ENCODE results near the gene RPL23. TPM values are rescaled to one million over a fixed set of nuclear protein-coding genes. Genes with fewer than 3 reads are reported as not detected.

RPL23 gene
- total RNA-seq, 2 experiments from 2014 or later, result 1,289 to 1,766 TPM

GRCh38 chr17:38873640-38874380 lies 20.3 kb upstream of the RPL23 start:
- peaks cover 70% of the 10 kb centered on the region for H3K4me1 ChIP-seq (ENCODE audit: insufficient read depth, low read length, poor library complexity, severe bottlenecking)
- H3K4me2 ChIP-seq (ENCODE audit: low read length), result peak overlapping the region; percentile 53
- TF ChIP-seq EZH2phosphoT487 (IDR thresholded peaks at IDR 0.05; ENCODE audit: borderline replicate concordance, low read depth, low read length) (no peak), CTCF (conservative IDR thresholded peaks at IDR 0.05; ENCODE audit: low read length) (no peak)
- BruUV-seq (replicated peaks), result no TSS peak
- peaks cover 37% of the 10 kb centered on the region for H3K36me3 ChIP-seq (ENCODE audit: insufficient read depth, low read length)
- no peak for DNase-seq (ENCODE audit: low spot score)
- peak overlapping the region; percentile 2 for H3K27ac ChIP-seq (ENCODE audit: low read depth, low read length, poor library complexity, severe bottlenecking)
- intact Hi-C loops (cut with micrococcal nuclease; ENCODE audit: unreplicated experiment), result loop anchor here (10.0 kb wide), 1 partner anchor 61 kb away; no protein-coding TSS in a partner anchor
- no peaks in the 10 kb centered on the region for H3K9me2 ChIP-seq (ENCODE audit: insufficient read depth, low read length)
- H3K79me2 ChIP-seq (ENCODE audit: insufficient read depth, low read depth, low read length), result peaks cover 77% of the 10 kb centered on the region
- no peaks in the 10 kb centered on the region for H3K9me3 ChIP-seq (ENCODE audit: low read length)
- POLR2A ChIA-PET, result interaction anchor here (1.4 kb wide), 1 partner anchor 11 kb away, joined by 4 read pairs; no protein-coding TSS in a partner anchor
- no peak overlapping the region for H3K4me3 ChIP-seq (ENCODE audit: low read depth, low read length, poor library complexity, severe bottlenecking)
- H4K20me1 ChIP-seq (ENCODE audit: insufficient read depth, low read length), result peaks cover 16% of the 10 kb centered on the region; the same call in 1 of the 2 replicates
- no peak overlapping the region for H2AFZ ChIP-seq (ENCODE audit: low read length)
- CTCF ChIA-PET (ENCODE audit: unreplicated experiment), result no interaction called here

- Histone ChIP-seq H3K4me2 (ENCODE audit: low read length) (peak overlapping the region; percentile 95), H3K4me1 (ENCODE audit: insufficient read depth, low read length, poor library complexity, severe bottlenecking) (peaks cover 63% of the 10 kb centered on the region), H2AFZ (ENCODE audit: low read length) (no peak overlapping the region), H4K20me1 (ENCODE audit: insufficient read depth, low read length) (peaks cover 16% of the 10 kb centered on the region; the same call in 1 of the 2 replicates), H3K9me2 (ENCODE audit: insufficient read depth, low read length) (no peaks in the 10 kb centered on the region), H3K9me3 (ENCODE audit: low read length) (no peaks in the 10 kb centered on the region), H3K36me3 (ENCODE audit: insufficient read depth, low read length) (peaks cover 27% of the 10 kb centered on the region), H3K27ac (ENCODE audit: low read depth, low read length, poor library complexity, severe bottlenecking) (peak overlapping the region; percentile 91), H3K79me2 (ENCODE audit: insufficient read depth, low read depth, low read length) (peaks cover 67% of the 10 kb centered on the region), H3K4me3 (ENCODE audit: low read depth, low read length, poor library complexity, severe bottlenecking) (peak overlapping the region; percentile 98)
- TF ChIP-seq CTCF (conservative IDR thresholded peaks at IDR 0.05; ENCODE audit: low read length) (no peak), EZH2phosphoT487 (IDR thresholded peaks at IDR 0.05; ENCODE audit: borderline replicate concordance, low read depth, low read length) (no peak)
- ChIA-PET POLR2A (interaction anchor here (0.5 to 1.4 kb wide), 4 partner anchors 12 to 417 kb away, joined by 3 to 4 read pairs (median 3); no protein-coding TSS in a partner anchor), CTCF (ENCODE audit: unreplicated experiment) (no interaction called here)
- intact Hi-C loops (cut with micrococcal nuclease; ENCODE audit: unreplicated experiment), result loop anchor here (10.0 kb wide), 1 partner anchor 62 kb away; no protein-coding TSS in a partner anchor
- BruUV-seq (replicated peaks), result no TSS peak
- no peak for DNase-seq (ENCODE audit: low spot score)
Observed at GRCh38 chr17:38872671-38873385, 19.3 kb upstream of the RPL23 start.
